Endothelial cell of umbilical vein (primary cell): ENCODE data around the gene ZBTB40. TPM values are rescaled to one million over a fixed set of nuclear protein-coding genes. Genes with fewer than 3 reads are reported as not detected.

Experiments
- Bru-seq: library from RNA; stranded (reverse); fragments of 400-500 nt; gene quantifications from one replicate; lab custom pipeline; 2021; lab: Mats Ljungman, UMichigan
- BruChase-seq, 2 experiments: library from RNA; stranded (reverse); fragments of 400-500 nt; gene quantifications; one replicate each; lab custom pipeline; 2021; lab: Mats Ljungman, UMichigan
- BruUV-seq: library from RNA; stranded (reverse); fragments of 400-500 nt; replicated peaks from 2 replicates; lab custom pipeline; 2021; lab: Mats Ljungman, UMichigan
- CTCF ChIA-PET: fragments of 300-600, 350-600 bp; sonication (Branson Sonifier 250); formaldehyde crosslinking; loops from one replicate; lab custom pipeline; 2021; ENCODE audit warnings: antibody characterized with exemption, inconsistent platforms; lab: Charles Lee
- POLR2A ChIA-PET: fragments of 300-600, 350-600 bp; sonication (Branson Sonifier 250); formaldehyde crosslinking; loops from one replicate; lab custom pipeline; 2021; ENCODE audit warnings: antibody characterized with exemption, inconsistent platforms; lab: Charles Lee
- DNase-seq: peaks from one replicate; pipeline ENCODE4 v3.0.0-alpha.2; 2011; ENCODE audit warnings: low read depth, low spot score
- FAIRE-seq: peaks from 2 replicates; lab custom pipeline; 2011; peaks lifted over from hg19 to GRCh38; lab: Jason Lieb, UNC
- H2AFZ ChIP-seq: 2 replicates; pipeline ENCODE4 v1.6.0; 2012; ENCODE audit warnings: low read depth, low read length, control low read depth, inconsistent platforms
- H3K27ac ChIP-seq: 2 replicates; pipeline ENCODE4 v1.5.1; 2011; ENCODE audit warnings: low read depth, mild to moderate bottlenecking, control low read depth, low read length, moderate library complexity; ENCODE audit not compliant: insufficient read depth
- H3K27me3 ChIP-seq, 2 experiments: 2 replicates each; pipeline versions ENCODE4 v1.6.0 to v1.6.1; 2011; ENCODE audit warnings: low read length in 2 of 2, mixed read lengths in 1 of 2; ENCODE audit not compliant: control insufficient read depth in 2 of 2, insufficient read depth in 2 of 2
- H3K36me3 ChIP-seq, 2 experiments: 2 replicates in 1 of 2; 3 replicates in 1 of 2; pipeline ENCODE4 v1.5.1; 2011; ENCODE audit warnings: low read length in 2 of 2, mild to moderate bottlenecking in 1 of 2, moderate library complexity in 1 of 2; ENCODE audit not compliant: control insufficient read depth in 2 of 2, insufficient read depth in 2 of 2; ENCODE audit errors: extremely low read depth in 1 of 2
- H3K4me1 ChIP-seq: 3 replicates; pipeline ENCODE4 v1.5.1; 2011; ENCODE audit warnings: mild to moderate bottlenecking, low read length; ENCODE audit not compliant: control insufficient read depth, insufficient read depth; ENCODE audit errors: extremely low read depth
- H3K4me2 ChIP-seq: 2 replicates; pipeline ENCODE4 v1.6.1; 2011; ENCODE audit warnings: low read length, control low read depth, mixed read lengths; ENCODE audit not compliant: insufficient read depth
- H3K4me3 ChIP-seq, 3 experiments: fragments of 200-600 bp in 1 of 3; sonication (generic), shearing (Covaris generic) in 1 of 3; replicated peaks in 1 of 3; 2 replicates each; pipeline ENCODE4 v1.5.1; 2011 to 2016; ENCODE audit warnings: control low read depth in 3 of 3, low read length in 3 of 3, mild to moderate bottlenecking in 2 of 3, inconsistent platforms in 1 of 3, low read depth in 1 of 3, moderate library complexity in 1 of 3; ENCODE audit not compliant: insufficient read depth in 1 of 3
- H3K79me2 ChIP-seq: 2 replicates; pipeline ENCODE4 v1.6.0; 2012; ENCODE audit warnings: low read length, inconsistent platforms; ENCODE audit not compliant: control insufficient read depth, insufficient read depth
- H3K9ac ChIP-seq: replicated peaks from 2 replicates; pipeline ENCODE3; 2011; ENCODE audit warnings: low read length, control low read depth; ENCODE audit not compliant: insufficient read depth; ENCODE audit errors: extremely low read depth
- H3K9me1 ChIP-seq: replicated peaks from 3 replicates; pipeline ENCODE4 v1.6.0; 2011; ENCODE audit warnings: mild to moderate bottlenecking, low read length; ENCODE audit not compliant: control insufficient read depth, insufficient read depth; ENCODE audit errors: extremely low read depth
- H3K9me3 ChIP-seq: replicated peaks from 2 replicates; pipeline ENCODE4 v1.5.1; 2012; ENCODE audit warnings: low read length, inconsistent platforms; ENCODE audit not compliant: control insufficient read depth, insufficient read depth
- H4K20me1 ChIP-seq: replicated peaks from 2 replicates; pipeline ENCODE3; 2011; ENCODE audit warnings: mild to moderate bottlenecking, low read length; ENCODE audit not compliant: control insufficient read depth, insufficient read depth; ENCODE audit errors: extremely low read depth
- GATA2 ChIP-seq: IDR thresholded peaks from 2 replicates; pipeline ENCODE4 v1.7.0; 2011; ENCODE audit warnings: low read depth, mild to moderate bottlenecking, moderate library complexity, mixed read lengths, low read length; ENCODE audit not compliant: insufficient read length, insufficient read depth
- JUN ChIP-seq: IDR thresholded peaks from 2 replicates; pipeline ENCODE4 v1.6.1; 2011; ENCODE audit warnings: borderline replicate concordance, low read depth; ENCODE audit not compliant: insufficient read length, insufficient read depth
- MAX ChIP-seq: IDR thresholded peaks from 2 replicates; pipeline ENCODE4 v1.6.1; 2011; ENCODE audit not compliant: insufficient read depth, insufficient read length
- POLR2A ChIP-seq: IDR thresholded peaks from 2 replicates; pipeline ENCODE4 v1.6.1; 2012; ENCODE audit warnings: low read depth, mild to moderate bottlenecking, control low read depth, low read length
- POLR2AphosphoS5 ChIP-seq: IDR thresholded peaks from 2 replicates; pipeline ENCODE4 v1.6.1; 2012; ENCODE audit warnings: low read depth, mild to moderate bottlenecking, control low read depth, low read length, moderate library complexity; ENCODE audit not compliant: insufficient read depth
- dilution Hi-C: fragments of 300-500 bp; cut with MboI; formaldehyde crosslinking; loops from one replicate; pipeline ENCODE4 v1.15.0; 2019; ENCODE audit warnings: low sequenced_read_pairs; ENCODE audit not compliant: extremely low pct_ligation_motif_present
- intact Hi-C: fragments of 100-400 bp; cut with micrococcal nuclease; formaldehyde crosslinking; loops from one replicate; pipeline ENCODE4 v1.10.0; 2022
- long read RNA-seq: library from polyadenylated mRNA; stranded (forward); transcript quantifications from one replicate; pipeline ENCODE4 v2.0.0, GENCODE V29; 2021
- polyA minus RNA-seq, 3 experiments: library from RNA; depleted of rRNA, polyadenylated mRNA; stranded (reverse); fragments of >200 nt; gene quantifications; 1 replicate in 1 of 3; 2 replicates in 2 of 3; pipeline ENCODE4 v1.2.3, GENCODE V29; 2011
- polyA plus RNA-seq, 4 experiments: library from polyadenylated mRNA; depleted of rRNA in 3 of 4; stranded (reverse) in 3 of 4; unstranded in 1 of 4; fragments of >200 nt; gene quantifications; 2 replicates each; pipeline versions ENCODE4 v1.2.1 to v1.2.3, GENCODE V29; 2011 to 2012; ENCODE audit warnings: missing spikeins in 1 of 4
- total RNA-seq: library from RNA; stranded (reverse); gene quantifications from 2 replicates; pipeline ENCODE4 v1.2.3, GENCODE V29; 2021

Gene ZBTB40
- total RNA-seq: 20.8 and 21.3 TPM in 2 replicates
- 10.5 and 12.3 TPM in 2 replicates for polyA plus RNA-seq
- 5.6 and 6.5 TPM in 2 replicates for polyA plus RNA-seq (2011; cell fraction: cytosol; rRNA removed)
- polyA plus RNA-seq (2011; cell fraction: nucleus; rRNA removed): 94.9 and 112 TPM in 2 replicates
- 11.8 and 16.3 TPM in 2 replicates for polyA plus RNA-seq (2012)
- 25.7 and 27.5 TPM in 2 replicates for polyA minus RNA-seq
- 8.2 TPM for polyA minus RNA-seq (2011; cell fraction: cytosol; rRNA and poly(A)+ RNA removed)
- 25.0 and 42.1 TPM in 2 replicates for polyA minus RNA-seq (2011; cell fraction: nucleus; rRNA and poly(A)+ RNA removed)
- Bru-seq, nascent RNA: percentile 72 among the genes with signal in this experiment
- percentile 74 among the genes with signal in this experiment for BruChase-seq, experiment 1, labeled RNA remaining after a 6-hour chase
- percentile 75 among the genes with signal in this experiment for BruChase-seq, experiment 2, labeled RNA remaining after a 2-hour chase
- long read RNA-seq, full-length matches to known transcripts: 1 of 16 reads
- long read RNA-seq, partial matches to known transcripts: 3 of 16 reads
- long read RNA-seq, other reads (novel, unspliced or antisense): 12 of 16 reads

GRCh38 chr1:22451702-22452480 is at the start of gene ZBTB40:
ZBTB40 (plus strand) TSS chr1:22451851; CDS start chr1:22489949, 38,098 bp downstream.
- ChIA-PET POLR2A (interaction anchor here (0.6 to 0.7 kb wide), 2 partner anchors 10 to 22 kb away, joined by 3 read pairs; no protein-coding TSS in a partner anchor), CTCF (interaction anchor here (0.6 to 1.9 kb wide), 5 partner anchors 9 to 268 kb away, joined by 3 to 6 read pairs (median 3); no protein-coding TSS in a partner anchor)
- peak; percentile 99 for DNase-seq
- H3K9ac ChIP-seq: peak within 1 kb of the TSS; percentile 85
- H3K27me3 ChIP-seq: no peaks in the 10 kb centered on the region
- no peaks in the 10 kb centered on the region for H4K20me1 ChIP-seq
- no peaks in the 10 kb centered on the region for H3K36me3 ChIP-seq
- H3K79me2 ChIP-seq: peaks cover 9% of the 10 kb centered on the region
- dilution Hi-C loops: no loop called here
- peaks cover 4% of the 10 kb centered on the region for H3K4me1 ChIP-seq
- FAIRE-seq: peak; percentile 95
- H3K9me1 ChIP-seq: no peaks in the 10 kb centered on the region
- no peaks in the 10 kb centered on the region for H3K9me3 ChIP-seq
- peak within 1 kb of the TSS; percentile 78 to 82 (median 81) for H3K4me3 ChIP-seq
- intact Hi-C loops: no loop called here
- H3K4me2 ChIP-seq: peak within 1 kb of the TSS; percentile 73
- TSS peak; percentile 36 for BruUV-seq
- TF ChIP-seq POLR2AphosphoS5 (peak; percentile 88), JUN (no peak), MAX (peak; percentile 99), POLR2A (peak; percentile 72), GATA2 (no peak)
- H2AFZ ChIP-seq: peak within 1 kb of the TSS; percentile 86
- peak within 1 kb of the TSS; percentile 59 for H3K27ac ChIP-seq
